ENCODE results near the gene CALCOCO1.

Gene CALCOCO1

DNA sequence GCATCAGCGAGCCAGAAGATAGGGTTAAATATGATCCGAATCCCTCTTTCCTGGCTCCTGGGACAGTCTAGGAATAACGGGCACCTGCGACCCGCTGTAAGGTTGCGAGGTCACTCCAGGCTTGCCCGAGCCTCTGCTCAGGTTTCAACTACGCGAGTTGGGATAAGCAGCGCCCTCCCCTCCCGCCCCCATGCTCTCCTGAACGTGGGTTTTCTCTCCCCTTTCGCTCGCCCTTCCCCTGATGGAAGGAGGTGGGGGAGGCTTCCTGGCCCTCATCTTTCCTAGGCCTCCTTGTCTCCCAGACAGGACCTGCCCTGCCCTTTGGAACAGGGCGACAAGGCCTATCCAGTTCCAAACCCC, 50.6 kb downstream of the CALCOCO1 start:
- no peaks in the 10 kb centered on the region for H3F3A ChIP-seq (ENCODE audit: control insufficient read depth, insufficient read depth)
- H3K4me1 ChIP-seq (ENCODE audit: control insufficient read depth, low read length) = peaks cover 27% of the 10 kb centered on the region
- no peaks in the 10 kb centered on the region for H3K9me2 ChIP-seq (replicated peaks; ENCODE audit: control insufficient read depth, low read length)
- H3K27ac ChIP-seq (ENCODE audit: low read depth, low read length) = no peak overlapping the region
- TF ChIP-seq CTCF (IDR thresholded peaks at IDR 0.05; ENCODE audit: low read depth, low read length, poor library complexity, severe bottlenecking) = no peak
- TF ChIP-seq EZH2phosphoT487 (IDR thresholded peaks at IDR 0.05; ENCODE audit: borderline replicate concordance, low read length) = no peak
- no peaks in the 10 kb centered on the region for H4K20me1 ChIP-seq (ENCODE audit: control insufficient read depth, insufficient read depth, low read depth, low read length)
- H3K36me3 ChIP-seq (ENCODE audit: control insufficient read depth, low read length) = peaks cover 34% of the 10 kb centered on the region
- H3K79me2 ChIP-seq (ENCODE audit: control insufficient read depth, low read length) = peaks cover 20% of the 10 kb centered on the region
- H3K4me3 ChIP-seq (ENCODE audit: low read length) = peak overlapping the region; percentile 87
- H3K27me3 ChIP-seq (ENCODE audit: control insufficient read depth, low read length) = peaks cover 28% of the 10 kb centered on the region
- no peaks in the 10 kb centered on the region for H3K9me3 ChIP-seq (ENCODE audit: control insufficient read depth, insufficient read depth, low read length)
- H3K4me2 ChIP-seq (ENCODE audit: low read length) = peak overlapping the region; percentile 78

DNA sequence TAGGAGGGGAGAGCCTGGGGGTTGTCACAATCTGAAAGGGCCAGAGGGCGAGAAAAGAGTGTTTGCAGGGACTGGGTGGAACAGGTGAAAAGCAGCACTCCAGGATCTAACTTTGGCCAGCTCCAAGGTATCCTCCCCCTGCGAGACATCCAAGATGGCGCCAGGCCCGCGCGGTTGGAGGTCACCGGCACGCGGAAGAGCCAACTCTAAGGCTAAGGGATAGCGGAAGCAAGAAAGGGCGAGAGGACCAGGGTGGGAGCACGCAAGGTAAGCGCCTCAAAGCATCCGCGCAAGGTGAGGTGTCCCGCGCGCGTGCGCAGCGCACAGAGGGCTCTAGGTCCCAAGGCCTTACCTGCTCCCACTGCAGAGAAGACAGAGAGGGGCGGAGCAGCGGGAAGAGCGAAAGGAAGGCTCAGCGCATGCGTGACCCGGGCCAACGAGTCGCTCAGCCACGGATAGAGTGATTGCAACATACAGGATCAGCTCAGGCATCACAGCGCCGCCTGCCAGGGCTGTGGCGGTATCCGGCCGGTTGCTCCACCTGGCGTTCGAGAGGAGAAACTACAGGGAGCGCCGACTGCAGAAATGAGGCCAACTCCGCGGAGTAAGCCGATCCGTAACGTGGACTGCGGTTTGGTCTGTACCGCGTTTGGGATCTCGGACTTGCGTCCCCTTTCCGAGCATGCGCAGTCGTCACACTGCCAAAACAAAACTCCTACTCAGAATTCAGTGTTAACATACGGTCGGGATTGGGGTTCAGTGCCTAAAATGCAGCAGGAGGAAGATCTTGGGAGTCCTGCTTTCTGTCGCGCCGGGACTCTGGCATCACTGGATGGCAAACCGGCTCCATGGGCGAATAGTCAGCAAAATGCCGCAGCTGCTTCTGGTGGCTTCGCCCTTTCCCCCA, 51.3 kb downstream of the CALCOCO1 start, which contains the start of gene ATP5MC2:
Gene ATP5MC2 (minus strand): TSS at position 383 of the 907 bp plus-strand sequence. CDS start 3,469 bp downstream, outside the sequence.
- peak within 1 kb of the TSS; percentile 88 for H3K4me2 ChIP-seq (ENCODE audit: low read length)
- no peaks in the 10 kb centered on the region for H4K20me1 ChIP-seq (ENCODE audit: control insufficient read depth, insufficient read depth, low read depth, low read length)
- H3K4me3 ChIP-seq (ENCODE audit: low read length) = peak within 1 kb of the TSS; percentile 87
- no peak for TF ChIP-seq EZH2phosphoT487 (IDR thresholded peaks at IDR 0.05; ENCODE audit: borderline replicate concordance, low read length)
- TF ChIP-seq CTCF (IDR thresholded peaks at IDR 0.05; ENCODE audit: low read depth, low read length, poor library complexity, severe bottlenecking) = peak; percentile 100
- peak within 1 kb of the TSS; percentile 54 for H3K27ac ChIP-seq (ENCODE audit: low read depth, low read length)
- no peaks in the 10 kb centered on the region for H3K9me2 ChIP-seq (replicated peaks; ENCODE audit: control insufficient read depth, low read length)
- H3F3A ChIP-seq (ENCODE audit: control insufficient read depth, insufficient read depth) = no peaks in the 10 kb centered on the region
- H3K9me3 ChIP-seq (ENCODE audit: control insufficient read depth, insufficient read depth, low read length) = no peaks in the 10 kb centered on the region
- peaks cover 27% of the 10 kb centered on the region for H3K4me1 ChIP-seq (ENCODE audit: control insufficient read depth, low read length)
- peaks cover 41% of the 10 kb centered on the region for H3K36me3 ChIP-seq (ENCODE audit: control insufficient read depth, low read length)
- H3K79me2 ChIP-seq (ENCODE audit: control insufficient read depth, low read length) = peaks cover 23% of the 10 kb centered on the region
- peaks cover 28% of the 10 kb centered on the region for H3K27me3 ChIP-seq (ENCODE audit: control insufficient read depth, low read length)

DNA sequence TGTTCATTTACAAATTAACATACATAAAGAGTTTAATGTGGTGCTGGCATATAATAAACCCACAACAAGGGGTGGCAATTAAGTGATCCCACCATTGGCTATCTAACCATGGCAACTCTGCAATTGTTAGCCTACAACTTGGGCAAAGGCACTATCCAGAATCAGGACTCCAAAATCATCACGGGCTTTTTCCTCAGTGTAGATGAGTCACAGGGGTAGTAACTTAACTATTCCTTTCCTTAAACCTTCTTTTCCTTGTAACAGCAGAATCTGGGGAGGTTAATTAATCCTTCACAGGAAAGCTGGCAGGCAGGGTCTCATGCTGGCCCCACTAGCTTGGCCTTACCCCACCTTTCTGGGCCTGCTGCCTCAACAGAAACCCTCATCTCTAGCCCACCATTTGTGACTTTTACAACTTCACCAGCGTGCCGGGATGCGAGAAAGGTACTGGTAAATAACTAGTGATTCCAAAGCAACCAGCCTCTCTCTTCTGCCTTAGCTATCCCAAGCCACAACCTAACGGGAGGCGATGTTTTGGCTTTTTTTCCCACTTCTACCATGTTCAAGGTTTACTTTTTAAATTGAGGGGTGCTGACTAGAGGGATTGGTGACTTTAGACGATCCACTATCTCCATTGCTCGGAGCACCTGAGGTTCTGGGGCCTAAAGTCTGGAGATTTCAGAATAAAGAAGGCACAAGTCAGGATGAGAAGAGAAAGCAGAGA, 52.1 kb downstream of the CALCOCO1 start:
- H3K9me2 ChIP-seq (replicated peaks; ENCODE audit: control insufficient read depth, low read length) = no peaks in the 10 kb centered on the region
- H3K4me1 ChIP-seq (ENCODE audit: control insufficient read depth, low read length) = peaks cover 27% of the 10 kb centered on the region
- H3F3A ChIP-seq (ENCODE audit: control insufficient read depth, insufficient read depth) = no peaks in the 10 kb centered on the region
- H3K4me2 ChIP-seq (ENCODE audit: low read length) = peak overlapping the region; percentile 88
- peaks cover 28% of the 10 kb centered on the region for H3K27me3 ChIP-seq (ENCODE audit: control insufficient read depth, low read length)
- H3K4me3 ChIP-seq (ENCODE audit: low read length) = peak overlapping the region; percentile 87
- H3K9me3 ChIP-seq (ENCODE audit: control insufficient read depth, insufficient read depth, low read length) = no peaks in the 10 kb centered on the region
- peak overlapping the region; percentile 54 for H3K27ac ChIP-seq (ENCODE audit: low read depth, low read length)
- TF ChIP-seq CTCF (IDR thresholded peaks at IDR 0.05; ENCODE audit: low read depth, low read length, poor library complexity, severe bottlenecking) = no peak
- no peak for TF ChIP-seq EZH2phosphoT487 (IDR thresholded peaks at IDR 0.05; ENCODE audit: borderline replicate concordance, low read length)
- H4K20me1 ChIP-seq (ENCODE audit: control insufficient read depth, insufficient read depth, low read depth, low read length) = no peaks in the 10 kb centered on the region
- peaks cover 49% of the 10 kb centered on the region for H3K36me3 ChIP-seq (ENCODE audit: control insufficient read depth, low read length)
- H3K79me2 ChIP-seq (ENCODE audit: control insufficient read depth, low read length) = peaks cover 24% of the 10 kb centered on the region
